ENCODE measurements around the gene MVB12B.

DNA sequence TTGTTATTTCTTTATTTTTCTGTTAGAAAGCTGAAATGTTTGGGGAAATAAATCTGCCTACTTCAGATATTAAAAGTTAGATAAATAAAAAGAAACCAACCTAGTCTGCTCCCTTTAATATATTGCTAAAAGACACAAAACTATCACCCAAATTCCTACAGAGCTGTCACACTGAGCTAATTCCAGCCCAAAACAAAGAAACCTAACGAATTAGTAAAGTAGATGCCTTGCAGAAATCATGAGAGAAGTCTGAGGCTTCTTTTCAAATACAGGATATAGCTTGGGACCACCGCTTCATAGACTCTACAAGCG is 164.9 kb downstream of the MVB12B start:
- TF ChIP-seq, protein P1, sequence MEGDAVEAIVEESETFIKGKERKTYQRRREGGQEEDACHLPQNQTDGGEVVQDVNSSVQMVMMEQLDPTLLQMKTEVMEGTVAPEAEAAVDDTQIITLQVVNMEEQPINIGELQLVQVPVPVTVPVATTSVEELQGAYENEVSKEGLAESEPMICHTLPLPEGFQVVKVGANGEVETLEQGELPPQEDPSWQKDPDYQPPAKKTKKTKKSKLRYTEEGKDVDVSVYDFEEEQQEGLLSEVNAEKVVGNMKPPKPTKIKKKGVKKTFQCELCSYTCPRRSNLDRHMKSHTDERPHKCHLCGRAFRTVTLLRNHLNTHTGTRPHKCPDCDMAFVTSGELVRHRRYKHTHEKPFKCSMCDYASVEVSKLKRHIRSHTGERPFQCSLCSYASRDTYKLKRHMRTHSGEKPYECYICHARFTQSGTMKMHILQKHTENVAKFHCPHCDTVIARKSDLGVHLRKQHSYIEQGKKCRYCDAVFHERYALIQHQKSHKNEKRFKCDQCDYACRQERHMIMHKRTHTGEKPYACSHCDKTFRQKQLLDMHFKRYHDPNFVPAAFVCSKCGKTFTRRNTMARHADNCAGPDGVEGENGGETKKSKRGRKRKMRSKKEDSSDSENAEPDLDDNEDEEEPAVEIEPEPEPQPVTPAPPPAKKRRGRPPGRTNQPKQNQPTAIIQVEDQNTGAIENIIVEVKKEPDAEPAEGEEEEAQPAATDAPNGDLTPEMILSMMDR (conservative IDR thresholded peaks at IDR 0.05 in 1 of 2, IDR thresholded peaks at IDR 0.05 in 1 of 2; ENCODE audit: extremely low read depth in 1 of 2, insufficient read depth in 1 of 2, low read depth in 1 of 2, low read length in 2 of 2): no peak
- no peak for TF ChIP-seq EZH2 (IDR thresholded peaks at IDR 0.05; ENCODE audit: borderline replicate concordance, low read length)
